ENCODE measurements around the gene HOXA5. TPM values are rescaled to one million over a fixed set of nuclear protein-coding genes. Genes with fewer than 3 reads are reported as not detected.

The HOXA5 gene
- total RNA-seq, 1 donor from 2014 or later = not detected

DNA sequence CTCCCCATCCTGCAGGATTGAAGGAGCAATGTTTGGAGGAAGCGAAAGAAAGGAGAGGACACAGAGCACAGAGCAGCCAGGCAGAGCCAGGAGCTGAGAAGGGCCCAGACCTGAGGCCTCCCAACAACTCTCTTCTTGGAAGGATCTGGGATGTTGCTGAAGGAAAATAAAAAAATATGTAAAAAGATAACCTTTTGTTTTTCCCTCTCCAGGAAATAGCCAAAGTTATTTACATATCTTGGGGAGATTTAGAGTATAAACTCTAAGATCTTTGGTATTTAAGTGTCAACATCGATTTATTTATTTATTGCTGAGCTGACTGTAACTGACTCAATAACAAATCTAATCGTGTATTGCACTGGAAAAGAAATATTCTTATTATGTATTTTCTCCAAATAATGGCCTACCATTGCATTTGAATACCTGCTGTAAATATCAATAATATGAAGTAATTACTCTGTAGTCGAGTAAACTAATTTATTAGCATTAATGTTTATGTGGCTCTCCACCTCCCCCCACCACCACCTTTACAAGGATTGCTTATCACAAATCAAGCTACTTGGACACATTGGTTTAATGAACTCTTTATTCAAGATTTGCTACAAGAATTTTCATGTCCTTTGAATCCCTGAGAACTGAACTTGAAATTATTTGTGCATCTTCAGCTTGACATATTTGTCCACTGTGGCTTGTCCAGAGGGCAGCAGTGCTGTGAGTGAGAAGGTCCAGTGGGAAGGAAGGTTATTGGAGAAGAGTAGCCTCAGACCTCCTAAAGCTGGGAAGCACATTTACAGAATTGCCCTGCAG is 43.4 kb upstream of the HOXA5 start:
- DNase-seq = no peak
- Histone ChIP-seq H3K36me3 (no peaks in the 10 kb centered on the region), H3K4me3 (no peak overlapping the region), H3K4me1 (peaks cover 53% of the 10 kb centered on the region), H3K9me3 (replicated peaks) (no peaks in the 10 kb centered on the region), H3K27me3 (ENCODE audit: low read depth) (peaks cover 100% of the 10 kb centered on the region), H3K27ac (replicated peaks) (no peak overlapping the region)
- TF ChIP-seq, protein P1, sequence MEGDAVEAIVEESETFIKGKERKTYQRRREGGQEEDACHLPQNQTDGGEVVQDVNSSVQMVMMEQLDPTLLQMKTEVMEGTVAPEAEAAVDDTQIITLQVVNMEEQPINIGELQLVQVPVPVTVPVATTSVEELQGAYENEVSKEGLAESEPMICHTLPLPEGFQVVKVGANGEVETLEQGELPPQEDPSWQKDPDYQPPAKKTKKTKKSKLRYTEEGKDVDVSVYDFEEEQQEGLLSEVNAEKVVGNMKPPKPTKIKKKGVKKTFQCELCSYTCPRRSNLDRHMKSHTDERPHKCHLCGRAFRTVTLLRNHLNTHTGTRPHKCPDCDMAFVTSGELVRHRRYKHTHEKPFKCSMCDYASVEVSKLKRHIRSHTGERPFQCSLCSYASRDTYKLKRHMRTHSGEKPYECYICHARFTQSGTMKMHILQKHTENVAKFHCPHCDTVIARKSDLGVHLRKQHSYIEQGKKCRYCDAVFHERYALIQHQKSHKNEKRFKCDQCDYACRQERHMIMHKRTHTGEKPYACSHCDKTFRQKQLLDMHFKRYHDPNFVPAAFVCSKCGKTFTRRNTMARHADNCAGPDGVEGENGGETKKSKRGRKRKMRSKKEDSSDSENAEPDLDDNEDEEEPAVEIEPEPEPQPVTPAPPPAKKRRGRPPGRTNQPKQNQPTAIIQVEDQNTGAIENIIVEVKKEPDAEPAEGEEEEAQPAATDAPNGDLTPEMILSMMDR (IDR thresholded peaks at IDR 0.05; ENCODE audit: borderline replicate concordance) = no peak
- intact Hi-C loops (cut with micrococcal nuclease) = no loop called here

DNA sequence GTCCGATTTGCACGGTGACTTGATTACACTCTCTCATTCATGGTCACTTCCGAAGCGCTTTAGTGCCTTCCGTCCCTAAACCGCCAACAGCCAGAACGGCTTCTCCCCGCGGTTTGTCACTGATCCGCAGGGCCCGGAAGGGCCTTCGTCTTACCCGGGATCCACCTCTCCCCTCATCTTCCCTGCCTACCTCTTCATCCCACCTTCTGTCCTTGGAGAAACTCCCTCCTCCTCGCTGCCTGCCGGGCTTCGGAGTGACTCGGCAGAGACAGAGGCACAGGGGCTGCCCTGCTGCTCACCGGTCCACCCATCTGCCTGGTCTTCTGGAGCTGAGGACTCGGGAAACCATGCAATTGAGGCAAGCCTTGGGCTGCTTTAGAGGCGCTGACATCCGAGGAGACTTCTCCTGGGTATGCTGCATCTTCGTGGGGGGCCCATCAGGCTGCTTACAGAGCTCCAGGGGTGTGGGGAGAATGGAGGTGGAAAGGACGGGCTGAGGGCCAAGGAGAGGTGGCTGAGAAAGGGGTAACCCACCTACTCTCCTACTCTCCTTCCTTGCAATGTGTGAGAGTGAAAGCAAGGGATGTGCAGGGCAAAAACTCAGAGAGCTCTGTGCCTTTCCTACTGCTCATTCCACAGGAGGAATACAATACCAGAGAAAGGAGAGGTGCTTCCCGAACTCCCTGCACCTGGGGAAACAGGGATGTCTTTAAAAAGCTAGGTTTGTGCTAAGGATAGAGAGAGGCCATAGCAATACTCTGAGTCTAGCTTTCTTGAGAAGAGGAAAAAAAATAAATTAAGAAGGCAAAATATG is 42.6 kb upstream of the HOXA5 start:
- DNase-seq = no peak
- Histone ChIP-seq H3K9me3 (replicated peaks) (no peaks in the 10 kb centered on the region), H3K4me1 (peaks cover 52% of the 10 kb centered on the region), H3K36me3 (no peaks in the 10 kb centered on the region), H3K27ac (replicated peaks) (no peak overlapping the region), H3K4me3 (no peak overlapping the region), H3K27me3 (ENCODE audit: low read depth) (peaks cover 100% of the 10 kb centered on the region)
- TF ChIP-seq, protein P1 (IDR thresholded peaks at IDR 0.05; ENCODE audit: borderline replicate concordance) = no peak
- intact Hi-C loops (cut with micrococcal nuclease) = no loop called here

GRCh38 chr7:27185013-27185853 is 41.8 kb upstream of the HOXA5 start, which contains the start of gene HOXA11:
Gene HOXA11, minus strand, starts transcription at chr7:27185232. Its CDS starts 88 bp downstream, at chr7:27185144.
- Histone ChIP-seq H3K27me3 (ENCODE audit: low read depth) (peaks cover 100% of the 10 kb centered on the region), H3K4me1 (peaks cover 52% of the 10 kb centered on the region), H3K4me3 (peak within 1 kb of the TSS; percentile 59), H3K9me3 (replicated peaks) (no peaks in the 10 kb centered on the region), H3K36me3 (no peaks in the 10 kb centered on the region), H3K27ac (replicated peaks) (no peak within 1 kb of the TSS)
- intact Hi-C loops (cut with micrococcal nuclease) = no loop called here
- TF ChIP-seq, protein P1 (IDR thresholded peaks at IDR 0.05; ENCODE audit: borderline replicate concordance) = no peak
- DNase-seq = no peak

DNA sequence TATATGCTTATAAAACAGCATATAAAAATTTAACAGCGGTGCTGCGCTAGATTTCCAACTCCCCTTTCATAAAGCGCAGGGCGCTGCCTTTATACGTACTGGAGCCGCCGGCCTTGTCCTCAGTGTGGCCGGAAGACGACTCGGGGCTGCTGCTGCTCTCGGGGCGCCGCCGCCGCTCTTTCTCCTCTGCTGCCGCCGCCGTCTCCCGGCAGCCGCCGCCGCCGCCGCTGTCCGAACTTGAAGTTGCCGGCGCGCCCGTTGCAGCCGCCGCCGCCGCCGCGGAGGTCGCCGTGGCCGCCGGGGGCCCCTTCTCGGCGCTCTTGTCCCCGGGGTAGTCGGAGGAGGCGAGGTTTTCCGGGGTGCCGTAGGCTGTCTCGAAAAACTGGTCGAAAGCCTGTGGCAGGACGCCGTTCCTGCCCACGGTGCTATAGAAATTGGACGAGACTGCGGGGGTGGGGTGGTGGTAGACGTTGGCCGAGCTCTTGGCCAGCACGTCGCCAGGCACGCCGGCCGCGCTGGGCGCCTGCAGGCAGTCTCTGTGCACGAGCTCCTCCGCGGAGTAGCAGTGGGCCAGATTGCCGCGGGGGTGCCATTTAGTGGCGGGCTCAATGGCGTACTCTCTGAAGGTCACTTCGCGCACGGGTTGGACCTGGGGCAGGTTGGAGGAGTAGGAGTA is 41.0 kb upstream of the HOXA5 start:
- H3K36me3 ChIP-seq = no peaks in the 10 kb centered on the region
- H3K27ac ChIP-seq (replicated peaks) = no peak overlapping the region
- H3K4me3 ChIP-seq = peak overlapping the region; percentile 59
- intact Hi-C loops (cut with micrococcal nuclease) = no loop called here
- H3K4me1 ChIP-seq = peaks cover 58% of the 10 kb centered on the region
- TF ChIP-seq, protein P1 (IDR thresholded peaks at IDR 0.05; ENCODE audit: borderline replicate concordance) = no peak
- peaks cover 100% of the 10 kb centered on the region for H3K27me3 ChIP-seq (ENCODE audit: low read depth)
- no peak for DNase-seq
- H3K9me3 ChIP-seq (replicated peaks) = no peaks in the 10 kb centered on the region
